Activated CD8-positive, alpha-beta memory T cell treated with anti-CD3 and anti-CD28 coated beads, Interleukin-2, amount 50 U/mL, for 4 hours (primary cell): Measurements from ENCODE around the gene RAB32.
A peak's percentile ranks its signal among the peaks of the same experiment; 100 is the strongest.
"Not testable (repeated sequence)": the region's sequence is repeated elsewhere in the genome, so short reads cannot be mapped to it uniquely, and the experiment has no call there.

ENCODE experiments used
- DNase-seq: peaks from one replicate; pipeline ENCODE4 v3.0.0-alpha.2; 2020

RAB32 gene

DNA sequence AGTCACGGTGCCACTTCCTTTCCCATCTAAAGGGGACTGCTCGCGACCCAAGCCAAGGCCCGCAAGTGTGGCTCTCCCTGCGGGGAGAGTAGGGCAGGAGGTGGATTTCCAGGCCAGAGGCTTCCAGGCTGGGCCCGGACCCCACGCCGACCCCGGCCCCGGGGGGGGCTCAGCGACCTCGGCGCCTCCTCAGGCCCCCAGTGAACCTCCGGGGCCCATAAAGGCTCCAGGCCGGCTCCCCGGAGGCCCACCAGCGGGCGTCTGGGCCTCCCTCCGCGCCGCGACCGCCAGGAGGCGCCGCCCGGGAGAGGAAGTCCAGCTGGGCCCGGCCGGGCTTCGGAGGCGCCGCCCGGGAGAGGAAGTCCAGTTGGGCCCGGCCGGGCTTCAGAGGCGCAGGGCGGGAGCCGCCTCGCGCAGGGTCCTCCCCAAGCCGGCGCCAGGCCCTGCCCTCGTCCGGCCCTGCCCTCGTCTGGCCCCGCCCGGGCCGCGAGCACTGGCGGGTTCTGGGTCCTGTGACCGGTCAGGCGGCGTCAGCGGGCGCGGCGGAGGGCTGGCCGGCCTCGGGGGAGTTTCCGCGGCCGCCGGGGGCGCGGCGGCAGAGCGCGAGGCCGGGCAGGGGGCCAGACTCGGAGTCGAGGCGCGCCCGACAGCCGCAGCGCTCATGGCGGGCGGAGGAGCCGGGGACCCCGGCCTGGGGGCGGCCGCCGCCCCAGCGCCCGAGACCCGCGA is at the start of gene RAB32:
RAB32 (plus strand) TSS at position 623 of the 729 bp plus-strand sequence; CDS start at position 662, 39 bp downstream.
- peak; percentile 17 for DNase-seq

DNA sequence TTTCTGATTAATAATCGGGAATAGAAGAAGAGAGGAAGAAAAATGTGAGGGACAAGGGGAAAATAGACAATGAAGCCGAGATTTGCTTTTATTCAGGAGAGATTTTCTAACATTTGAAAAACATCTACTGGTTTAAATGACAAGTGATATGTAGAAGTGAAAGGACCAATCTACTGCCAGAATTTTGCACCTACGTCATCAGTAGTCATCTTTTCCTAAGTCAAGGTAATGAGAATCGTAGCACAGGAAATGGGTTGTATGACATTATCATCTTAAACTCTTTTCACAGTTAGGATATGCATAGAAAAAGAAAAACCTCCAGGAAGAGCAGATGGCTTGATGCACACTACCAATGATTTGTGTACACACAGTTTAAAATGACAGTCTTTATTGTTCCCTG is 45.3 kb upstream of the RAB32 start:
- DNase-seq = no peak

DNA sequence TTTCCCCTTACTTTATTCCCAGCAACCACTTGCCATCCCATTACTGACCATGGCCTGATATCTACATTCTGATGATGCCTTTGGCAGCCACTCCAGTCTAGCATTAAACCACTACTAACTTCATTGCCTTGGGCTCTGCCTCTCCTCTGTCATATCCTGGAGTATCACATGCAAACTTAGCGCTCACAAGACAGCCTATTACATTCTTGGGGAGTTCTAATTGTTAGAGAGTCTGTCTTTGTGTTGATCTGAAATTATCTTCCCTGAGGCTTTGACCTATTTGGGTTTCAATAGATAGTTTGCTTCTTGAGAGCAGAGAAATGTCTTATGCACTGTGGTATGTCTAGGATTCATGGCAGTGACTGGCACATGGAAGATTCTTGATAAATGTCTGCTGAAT is 40.5 kb upstream of the RAB32 start:
- DNase-seq = no peak

DNA sequence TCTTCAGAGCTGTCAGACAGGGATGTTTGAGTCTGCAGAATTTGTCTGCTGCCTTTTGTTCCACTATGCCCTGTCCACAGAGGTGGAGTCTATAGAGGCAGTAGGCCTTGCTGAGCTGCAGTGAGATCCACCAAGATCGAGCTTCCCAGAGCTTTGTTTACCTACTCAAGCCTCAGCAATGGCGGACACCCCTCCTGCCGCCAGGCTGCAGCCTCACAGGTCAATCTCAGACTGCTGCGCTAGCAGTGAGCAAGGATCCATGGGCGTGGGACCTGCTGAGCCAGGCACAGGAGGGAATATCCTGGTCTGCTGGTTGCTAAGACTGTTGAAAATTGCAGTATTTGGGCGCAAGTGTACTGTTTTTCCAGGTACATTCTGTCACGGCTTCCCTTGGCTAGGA is 28.4 kb upstream of the RAB32 start:
- no peak for DNase-seq

DNA sequence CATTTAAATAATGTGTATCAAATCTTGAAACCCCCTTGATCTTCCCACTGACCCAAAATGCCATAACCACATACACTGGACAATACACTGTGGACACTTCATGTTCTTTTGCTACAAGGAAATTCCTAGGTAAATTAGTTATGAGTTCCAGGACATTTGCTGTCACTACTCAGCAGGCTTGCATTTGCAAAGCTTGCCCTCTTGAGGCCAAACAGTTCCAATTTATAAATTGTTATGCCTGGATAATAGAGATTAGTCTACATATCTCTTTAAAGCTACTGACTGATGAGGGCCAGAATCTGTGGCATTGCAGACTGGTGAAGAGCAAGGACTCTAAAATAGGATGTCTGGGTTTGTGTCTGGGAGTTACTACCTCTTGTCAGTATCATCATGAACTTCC is 17.4 kb upstream of the RAB32 start:
- no peak for DNase-seq

DNA sequence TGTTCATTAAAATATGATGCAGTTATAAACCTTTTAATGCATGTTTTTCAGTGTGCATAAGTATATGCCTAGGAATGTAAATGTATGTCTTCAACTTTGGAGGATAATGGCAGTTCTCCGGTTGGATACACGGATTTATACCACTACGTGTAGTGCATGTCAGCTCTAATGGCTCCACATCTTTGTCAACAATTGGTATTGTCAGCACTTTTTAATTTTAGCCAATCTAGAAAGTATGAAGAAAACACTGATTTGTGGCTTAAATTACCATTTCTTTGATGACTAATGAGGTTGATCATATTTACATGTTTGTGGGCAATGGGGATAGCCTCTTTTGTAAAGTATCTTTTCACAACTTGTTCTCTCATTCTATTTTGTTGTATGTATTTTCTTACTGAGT is 10.9 kb upstream of the RAB32 start:
- no peak for DNase-seq

DNA sequence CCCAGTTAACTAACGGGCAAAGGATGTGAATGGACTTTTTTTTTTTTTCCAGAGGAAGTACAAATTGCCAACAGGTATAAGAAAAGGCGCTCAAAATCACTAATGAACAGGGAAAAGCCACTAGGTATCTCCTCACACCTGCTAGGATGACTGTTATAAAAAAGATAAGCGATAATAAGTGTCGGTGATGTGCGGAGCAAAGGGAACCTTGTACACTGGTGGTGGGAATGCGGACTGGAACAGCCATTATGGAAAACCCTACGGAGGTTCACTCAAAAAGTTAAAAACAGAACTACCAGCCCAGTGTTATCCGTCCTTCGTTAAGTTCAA is 787 bp upstream of the RAB32 start:
- DNase-seq = no peak

DNA sequence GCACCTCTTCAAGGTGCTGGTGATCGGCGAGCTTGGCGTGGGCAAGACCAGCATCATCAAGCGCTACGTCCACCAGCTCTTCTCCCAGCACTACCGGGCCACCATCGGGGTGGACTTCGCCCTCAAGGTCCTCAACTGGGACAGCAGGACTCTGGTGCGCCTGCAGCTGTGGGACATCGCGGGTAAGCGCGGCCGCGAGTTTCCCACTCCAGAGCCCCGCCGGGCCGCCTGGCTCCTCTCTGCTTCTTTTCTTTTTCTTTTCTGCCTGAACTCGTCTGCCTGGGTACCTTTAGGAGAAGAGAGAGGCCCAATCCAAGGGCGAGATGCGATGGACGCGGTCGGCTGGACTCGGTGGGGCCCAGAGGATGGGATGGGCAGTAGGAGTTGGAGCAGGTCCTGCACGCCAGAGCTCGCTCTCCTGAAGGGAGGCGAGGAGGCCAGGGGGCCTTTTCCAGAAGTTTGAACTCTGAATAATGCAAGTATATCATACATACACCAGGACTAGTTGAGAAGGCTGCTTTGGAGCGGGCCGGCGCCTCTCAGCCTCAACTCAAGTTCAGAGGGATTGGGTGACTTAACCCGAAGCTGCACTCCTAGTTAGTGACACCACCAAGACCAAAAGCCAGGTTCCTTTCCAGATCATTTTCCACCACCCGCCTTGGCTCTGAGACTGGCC is 445 bp downstream of the RAB32 start:
- no peak for DNase-seq

DNA sequence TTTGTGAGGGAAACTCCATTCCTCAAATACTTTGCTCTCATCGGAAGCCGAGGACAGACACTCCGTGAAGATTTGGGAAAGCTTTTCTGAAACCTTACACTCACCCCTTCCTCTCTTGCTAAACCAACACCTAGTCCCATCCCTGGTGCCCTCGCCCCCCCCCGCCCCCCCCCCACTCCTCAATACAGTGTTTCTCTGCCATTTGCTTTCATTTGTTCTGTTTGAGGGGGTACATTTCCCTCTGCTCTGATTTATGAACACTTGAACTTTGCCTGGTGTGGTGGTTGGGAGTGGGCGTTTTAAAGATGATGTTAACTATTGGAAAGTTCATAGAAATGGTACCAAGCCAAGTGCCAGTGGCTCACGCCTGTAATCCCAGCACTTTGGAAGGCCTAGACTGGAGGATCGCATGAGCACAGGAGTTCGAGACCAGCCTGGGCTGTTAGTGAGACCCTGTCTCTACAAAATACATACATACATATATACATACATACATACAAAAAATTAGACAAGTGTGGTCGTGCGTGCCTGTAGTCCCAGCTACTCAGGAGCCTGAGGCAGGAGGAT is 1.1 kb downstream of the RAB32 start:
- DNase-seq = no peak

DNA sequence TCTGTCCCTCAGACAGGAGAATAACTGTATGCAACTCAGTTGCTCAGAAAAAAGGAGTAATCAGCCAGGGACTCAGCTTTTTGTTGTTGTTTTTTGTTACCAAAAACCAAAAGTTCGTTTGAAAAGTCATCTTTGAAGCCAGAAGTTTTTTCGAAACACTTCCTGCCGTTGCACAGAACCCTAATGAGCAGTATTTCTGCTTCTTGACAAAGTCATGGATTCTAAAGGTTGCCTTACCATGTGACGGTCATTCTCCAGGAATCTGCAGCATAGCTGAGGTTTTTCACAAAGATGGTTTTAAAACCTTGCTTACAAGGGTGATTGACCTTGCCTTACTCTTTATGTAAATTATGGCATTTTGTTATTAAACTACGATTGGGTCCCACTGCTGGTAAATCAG is 1.9 kb downstream of the RAB32 start:
- DNase-seq = no peak

DNA sequence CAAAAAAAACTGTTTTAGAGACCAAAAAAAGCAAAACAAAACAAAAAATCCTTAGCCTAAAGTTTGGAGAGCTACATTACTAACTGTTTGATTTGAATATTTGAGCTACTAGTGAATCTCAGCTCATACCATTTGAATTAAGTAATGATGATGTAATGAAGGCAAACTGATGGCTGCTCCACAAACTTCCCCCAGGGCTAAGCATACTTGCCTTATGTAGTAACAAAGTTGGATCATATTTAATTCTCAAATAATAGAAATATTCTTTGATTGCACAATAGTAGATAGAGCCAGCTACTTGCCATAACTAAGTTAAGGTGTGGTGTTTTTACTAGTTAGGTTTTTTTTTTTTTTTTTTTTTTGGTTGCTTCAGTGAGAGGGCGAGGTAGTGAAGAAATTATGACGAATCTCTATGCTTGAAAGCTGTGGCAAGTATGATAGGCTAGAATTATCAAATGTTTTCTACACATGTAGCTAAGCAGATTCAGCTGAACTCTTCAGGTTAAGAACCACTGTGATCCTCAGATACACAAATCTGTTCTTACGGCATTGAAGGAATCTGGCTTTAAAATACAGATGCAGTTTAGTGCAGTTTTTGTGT is 2.9 kb downstream of the RAB32 start:
- DNase-seq = no peak

DNA sequence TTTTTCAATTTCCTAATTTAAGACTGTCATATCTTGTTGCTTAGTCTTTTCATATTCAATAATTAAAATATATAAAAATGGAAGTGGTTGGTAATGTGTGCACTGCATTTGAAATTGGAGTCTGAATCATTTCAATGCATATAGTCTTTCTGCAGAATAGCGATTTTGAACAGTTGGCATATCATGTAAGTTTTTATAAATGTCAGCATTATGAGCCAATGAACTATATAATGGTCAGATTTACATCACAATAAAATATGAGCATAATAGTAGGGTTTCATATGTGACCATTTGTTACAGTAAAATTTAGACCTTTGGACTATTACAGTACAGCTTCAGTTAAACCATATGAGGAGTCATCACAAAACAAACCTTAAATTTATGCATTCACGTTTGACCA is 4.3 kb downstream of the RAB32 start:
- no peak for DNase-seq

DNA sequence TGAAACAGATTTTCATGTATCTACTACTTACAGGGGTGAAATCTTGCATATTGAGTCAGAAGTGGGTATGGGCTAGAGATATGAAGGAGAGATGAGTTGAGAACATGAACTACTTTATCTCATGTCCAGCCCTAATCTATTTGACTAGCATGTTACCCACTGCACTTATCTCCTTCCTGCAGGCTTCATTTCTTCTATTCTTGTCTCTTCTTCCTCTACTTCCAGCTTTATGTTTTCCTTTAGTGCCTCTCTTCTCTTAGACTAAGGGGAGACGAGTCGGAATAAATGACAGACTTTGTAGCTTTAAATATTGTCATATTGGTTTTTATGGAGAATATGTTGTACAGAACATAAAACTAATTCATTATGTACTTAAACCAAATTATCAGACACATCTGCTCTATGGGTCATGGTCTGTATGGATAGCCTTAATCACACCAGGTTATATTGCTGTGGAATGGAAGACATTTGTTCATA is 5.3 kb downstream of the RAB32 start:
- no peak for DNase-seq

DNA sequence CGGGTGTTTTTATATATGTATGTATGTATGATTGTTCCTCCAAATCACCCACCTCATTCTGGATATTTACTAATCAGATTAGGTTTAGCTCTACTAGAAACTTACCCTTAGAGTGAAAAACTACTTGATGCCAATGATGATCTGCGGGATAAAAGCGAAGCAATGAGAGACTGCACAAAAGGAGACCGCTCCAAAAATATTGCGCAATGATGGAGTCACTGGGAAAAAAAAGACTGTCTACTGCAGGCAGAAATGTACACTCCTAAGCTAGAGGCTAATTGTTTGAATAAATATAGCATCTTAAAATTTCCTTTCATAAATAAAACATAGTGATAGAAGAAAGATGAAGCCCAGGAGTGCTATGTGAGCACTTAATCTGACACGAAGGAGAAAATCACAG is 7.3 kb downstream of the RAB32 start:
- DNase-seq = no peak

DNA sequence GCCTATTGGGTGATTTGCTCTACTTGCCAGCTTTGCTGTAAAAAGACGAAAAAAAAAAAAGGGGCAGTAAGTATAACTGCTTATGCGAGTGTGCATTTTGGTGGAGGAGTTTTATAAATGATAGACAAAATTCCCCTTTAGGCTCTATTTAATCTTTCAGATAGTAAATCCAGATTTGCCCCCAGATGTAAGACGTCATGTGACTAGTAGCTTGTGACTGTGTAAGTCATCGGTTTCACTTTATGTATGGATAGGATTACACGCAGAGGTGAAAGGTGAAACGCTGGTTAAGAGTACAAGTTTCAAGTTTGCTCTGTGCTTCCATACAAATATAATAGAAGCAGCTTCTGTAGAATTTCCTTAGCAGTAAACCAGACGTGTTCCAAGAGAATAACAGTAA is 7.9 kb downstream of the RAB32 start:
- no peak for DNase-seq

DNA sequence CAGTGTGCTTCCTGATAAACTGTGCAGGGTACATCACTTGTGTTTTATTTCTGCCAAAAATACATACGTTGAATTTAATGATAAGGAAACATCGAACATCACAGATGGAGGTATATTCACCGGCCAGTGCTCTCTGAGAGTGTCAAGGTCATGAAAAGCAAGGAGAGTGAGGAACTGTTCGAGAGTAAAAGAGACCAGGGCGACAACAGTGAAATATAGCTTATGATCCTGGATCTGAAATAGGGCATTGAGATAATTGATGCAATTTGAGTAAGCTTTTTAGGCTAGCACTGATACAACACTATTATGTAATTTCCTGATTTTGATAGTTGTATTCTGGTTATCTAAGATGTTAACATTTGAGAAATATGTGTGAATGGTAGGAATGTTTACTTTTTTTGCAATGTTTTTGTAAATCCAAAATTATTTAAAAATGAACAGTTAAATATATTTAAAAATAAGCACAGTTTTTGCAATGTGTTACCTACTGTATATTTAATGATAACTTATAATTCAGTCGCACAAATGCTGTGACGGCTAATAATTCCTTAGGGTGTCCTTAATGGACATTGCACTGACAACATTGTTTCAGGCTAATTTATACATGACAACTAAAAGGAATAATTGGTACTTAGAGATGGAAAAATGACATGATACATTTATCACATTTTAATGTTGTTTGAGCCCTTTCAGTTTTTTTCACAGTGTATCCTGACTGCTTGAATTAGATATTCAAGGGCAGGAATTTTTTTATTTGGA is 9.9 kb downstream of the RAB32 start:
- no peak for DNase-seq

DNA sequence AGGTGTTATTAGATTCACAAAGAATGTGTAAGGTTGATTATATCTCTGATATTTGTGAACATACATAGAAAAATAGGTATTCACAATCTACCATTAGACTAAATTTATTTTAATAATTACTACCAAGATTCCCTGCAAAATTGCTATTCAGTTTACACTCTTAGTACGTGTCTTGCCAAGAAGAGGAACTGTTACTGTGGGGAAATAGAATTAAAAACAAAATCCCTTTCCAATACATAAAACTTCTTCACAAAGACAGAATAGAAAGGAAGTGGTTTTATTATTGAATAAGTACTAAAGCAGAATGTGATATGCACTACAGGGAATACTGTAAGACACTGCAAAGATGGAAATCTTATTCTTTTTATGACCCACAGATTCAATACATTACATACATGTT is 17.0 kb downstream of the RAB32 start:
- no peak for DNase-seq

DNA sequence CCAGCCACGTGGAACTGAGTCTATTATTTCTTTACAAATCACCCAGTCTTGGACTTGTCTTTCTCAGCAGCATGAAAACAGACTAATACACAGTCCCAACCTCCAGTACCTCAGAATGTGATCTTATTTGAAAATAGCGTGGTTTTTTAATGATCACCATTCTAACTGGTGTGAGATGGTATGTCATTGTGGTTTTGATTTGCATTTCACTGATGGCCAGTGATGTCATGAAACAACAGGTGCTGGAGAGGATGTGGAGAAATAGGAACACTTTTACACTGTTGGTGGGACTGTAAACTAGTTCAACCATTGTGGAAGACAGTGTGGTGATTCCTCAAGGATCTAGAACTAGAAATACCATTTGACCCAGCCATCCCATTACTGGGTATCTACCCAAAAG is 23.0 kb downstream of the RAB32 start:
- not testable (repeated sequence) for DNase-seq

DNA sequence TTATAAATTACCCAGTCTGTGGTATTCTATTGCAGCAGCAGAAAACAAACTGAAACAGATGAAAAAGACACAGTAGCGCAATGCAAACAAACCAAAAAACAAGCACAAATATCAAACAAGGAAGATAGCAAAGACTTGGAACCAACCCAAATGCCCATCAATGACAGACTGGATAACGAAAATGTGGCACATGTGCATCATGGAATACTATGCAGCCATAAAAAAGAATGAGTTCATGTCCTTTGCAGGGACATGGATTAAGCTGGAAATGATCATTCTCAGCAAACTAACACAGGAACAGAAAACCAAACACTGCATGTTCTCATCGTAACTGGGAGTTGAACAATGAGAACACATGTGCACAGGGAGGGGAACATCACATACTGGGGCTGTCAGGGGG is 25.0 kb downstream of the RAB32 start:
- not testable (repeated sequence) for DNase-seq

DNA sequence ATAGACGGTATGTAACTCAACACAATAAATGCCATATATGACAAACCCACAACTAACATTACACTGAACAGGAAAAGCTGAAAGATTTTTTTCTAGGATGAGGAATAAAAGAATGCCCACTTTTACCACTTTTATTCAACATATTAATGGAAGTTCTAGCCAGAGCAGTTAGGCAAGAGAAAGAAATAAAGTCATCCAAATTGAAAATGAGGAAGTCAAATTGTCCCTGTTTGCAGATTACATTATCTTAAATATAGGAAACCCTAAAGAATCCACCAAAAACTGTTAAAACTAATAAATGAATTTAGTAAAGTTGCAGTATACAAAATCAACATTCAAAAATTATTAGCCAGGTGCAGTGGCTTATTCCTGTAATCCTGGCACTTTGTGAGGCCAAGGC is 30.6 kb downstream of the RAB32 start:
- DNase-seq = no peak

DNA sequence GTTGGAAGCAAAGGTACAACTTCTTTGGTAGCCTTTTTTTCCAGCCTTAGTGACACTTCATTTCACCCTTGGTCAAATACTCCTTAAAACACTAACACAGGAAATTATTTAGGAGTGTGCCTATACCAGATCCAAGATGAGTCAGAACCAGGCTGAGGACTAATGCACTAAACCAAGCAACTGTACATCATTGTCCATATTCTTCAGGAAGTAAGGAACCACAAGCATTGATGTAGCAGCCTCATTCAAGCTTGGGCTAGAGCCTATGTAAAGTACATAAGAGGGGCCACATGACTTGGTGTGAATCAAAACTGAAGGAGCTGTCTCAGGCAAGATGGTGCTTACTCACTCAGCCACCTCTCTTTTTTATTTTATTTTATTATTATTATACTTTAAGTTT is 34.4 kb downstream of the RAB32 start:
- DNase-seq = no peak

DNA sequence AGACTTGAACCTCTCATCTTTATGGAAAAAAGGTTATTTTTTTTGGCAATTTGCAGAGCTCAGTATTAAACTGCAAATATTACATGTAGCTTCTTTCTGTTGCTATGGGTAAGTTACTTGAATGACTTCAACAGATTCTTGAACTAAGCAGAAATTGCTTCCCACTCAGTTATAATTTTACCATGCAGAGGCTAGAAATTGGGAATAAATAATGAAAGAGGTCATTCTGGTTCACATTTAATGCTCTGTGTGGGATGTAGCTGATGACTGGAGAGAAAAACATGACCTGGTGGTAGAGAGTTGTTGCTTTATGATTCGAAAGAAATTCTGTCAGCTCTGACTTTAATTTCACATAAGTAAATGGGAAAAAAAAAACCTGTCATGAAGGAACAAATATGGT is 38.3 kb downstream of the RAB32 start:
- DNase-seq = no peak

DNA sequence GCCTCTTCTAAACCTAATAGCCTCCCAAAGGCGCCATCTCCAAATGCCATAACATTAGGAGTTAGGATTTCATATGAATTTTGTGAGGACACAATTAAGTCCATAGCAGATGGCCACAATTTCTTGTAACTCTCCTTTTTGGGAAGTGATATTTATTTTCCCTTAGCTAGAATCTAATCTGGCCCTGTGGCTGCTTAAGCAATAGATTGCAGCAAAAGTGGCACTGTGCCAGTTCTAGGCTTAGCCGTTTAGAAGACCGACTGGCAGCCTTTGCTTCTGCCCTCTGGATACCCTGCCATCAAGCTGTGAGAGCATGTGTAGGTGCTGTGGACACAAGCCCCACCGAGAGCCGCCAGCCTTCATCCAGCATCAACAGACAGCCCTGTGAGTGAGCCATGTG is 39.2 kb downstream of the RAB32 start:
- DNase-seq = no peak
